Heart left ventricle (tissue), 16 donors: ENCODE data around the gene AIG1. TPM values are rescaled to one million over a fixed set of nuclear protein-coding genes. Genes with fewer than 3 reads are reported as not detected.

Experiments used
- ATAC-seq, 4 donors: fragments of 200-7000 bp; cut with Tn5 transposase; one replicate each; pipeline ENCODE4 v1.9.1; 2020 to 2022; ENCODE audit warnings: moderate library complexity in 4 of 4, mild to moderate bottlenecking in 3 of 4, moderate number of reproducible peaks in 1 of 4
- DNase-seq, 5 donors: peaks; one replicate each; pipeline ENCODE4 v3.0.0-alpha.2; 2020
- H3K27ac ChIP-seq, 12 donors: fragments of 200-600 bp; sonication (generic) in 4 of 12; one replicate each; pipeline versions ENCODE4 v1.5.0 to v1.8.0; 2016 to 2022; ENCODE audit warnings: mild to moderate bottlenecking in 2 of 12
- H3K27me3 ChIP-seq, 9 donors: fragments of 200-600 bp; sonication (generic) in 2 of 9; one replicate each; pipeline versions ENCODE4 v1.5.1 to v1.8.0; 2016 to 2022; ENCODE audit warnings: mild to moderate bottlenecking in 3 of 9
- H3K36me3 ChIP-seq, 9 donors: fragments of 200-600 bp; sonication (generic) in 2 of 9; one replicate each; pipeline versions ENCODE4 v1.5.0 to v1.8.0; 2018 to 2022; ENCODE audit warnings: mild to moderate bottlenecking in 2 of 9
- H3K4me1 ChIP-seq, 12 donors: fragments of 200-600 bp; sonication (generic) in 4 of 12; one replicate each; pipeline versions ENCODE4 v1.5.0 to v1.8.0; 2016 to 2022; ENCODE audit warnings: mild to moderate bottlenecking in 3 of 12
- H3K4me3 ChIP-seq, 12 donors: fragments of 200-600 bp; sonication (generic) in 4 of 12; one replicate each; pipeline versions ENCODE4 v1.5.0 to v1.8.0; 2017 to 2022; ENCODE audit warnings: mild to moderate bottlenecking in 9 of 12, moderate library complexity in 4 of 12
- H3K9me3 ChIP-seq, 12 donors: fragments of 200-600 bp; sonication (generic) in 4 of 12; one replicate each; pipeline versions ENCODE4 v1.5.0 to v1.8.0; 2016 to 2022; ENCODE audit warnings: mild to moderate bottlenecking in 1 of 12
- POLR2A ChIP-seq, 2 donors: fragments of 450-650 bp; IDR thresholded peaks; one replicate each; pipeline ENCODE4 v1.6.1; 2017; ENCODE audit warnings: antibody characterized with exemption in 2 of 2, mild to moderate bottlenecking in 2 of 2, moderate library complexity in 2 of 2
- WGBS, 4 donors: extraction: QIAGEN DNeasy Blood & Tissue Kit in 2 of 4; methylation state at CpG; one replicate each; pipeline versions ENCODE4 v1.1.5 to v1.1.7; 2013 to 2018; 5-methylcytosine and 5-hydroxymethylcytosine counted together
- intact Hi-C, 10 donors: fragments of 100-400 bp; cut with DNase I; formaldehyde crosslinking; loops; one replicate each; pipeline versions ENCODE4 v1.11.1 to v1.14.2; 2022
- polyA plus RNA-seq, 2 donors: library from polyadenylated mRNA; stranded (reverse); fragments of 200-250 nt; gene quantifications; one replicate each; pipeline ENCODE4 v1.2.3, GENCODE V29; 2013
- total RNA-seq, 9 donors: library from RNA; depleted of rRNA in 2 of 9; stranded (reverse); fragments of >200 nt in 2 of 9; fragmentation: NEBNext Ultra II Directional in 3 of 9; extraction: Animal tissue kit (Norgen Biotek cat#: 25700) in 3 of 9; gene quantifications; one replicate each; pipeline versions ENCODE4 v1.1.0 to v1.2.4, GENCODE V29; 2016 to 2023
- TF ChIP-seq, protein P1 (sequence below), 12 donors: fragments of 200-600 bp; sonication (generic) in 4 of 12; IDR thresholded peaks; one replicate each; pipeline versions ENCODE4 v1.5.0 to v1.8.0; 2018 to 2022; ENCODE audit warnings: antibody characterized with exemption in 12 of 12, mild to moderate bottlenecking in 5 of 12
- donor health status: ischemic (EF 13 %, LVEDD 7.1; RV severe dilation, severe dysfunction).
- donor health status: healthy with polysubstance abuse.
- donor health status: DM: no; HTN: yes; CAD: no.
- donor health status: DM: no; HTN: no; CAD: no.
- donor health status: ischemic (EF 25% LVEDD 6.9; RV normal size, moderate dysfunction).
- donor health status: ischemic (EF 25% LVEDD 5.7; RV mildly dilated, moderate dysfunction).
- donor health status: healthy.
- donor health status: DM: yes; HTN: yes; CAD: no.
- donor health status: ischemic (EF 35%, LVEDD 5.7; RV mildly dilated, moderate dysfunction).
- donor health status: nonischemic (EF 11% LVEDD 7.7; RV severe dilation, severe dysfunction).
- donor health status: DM: yes; HTN: yes; CAD: no.
- donor health status: PGD.
- donor health status: ischemic (EF 29% LVEDD 5.4; RV normal size, mild dysfunction).
- donor health status: nonischemic (EF 23%, LVEDD 6.1; RV moderate dilation, normal function).

The AIG1 gene
- total and polyA plus RNA-seq, 11 donors = 18.1 to 101 (median 64.0) TPM

DNA sequence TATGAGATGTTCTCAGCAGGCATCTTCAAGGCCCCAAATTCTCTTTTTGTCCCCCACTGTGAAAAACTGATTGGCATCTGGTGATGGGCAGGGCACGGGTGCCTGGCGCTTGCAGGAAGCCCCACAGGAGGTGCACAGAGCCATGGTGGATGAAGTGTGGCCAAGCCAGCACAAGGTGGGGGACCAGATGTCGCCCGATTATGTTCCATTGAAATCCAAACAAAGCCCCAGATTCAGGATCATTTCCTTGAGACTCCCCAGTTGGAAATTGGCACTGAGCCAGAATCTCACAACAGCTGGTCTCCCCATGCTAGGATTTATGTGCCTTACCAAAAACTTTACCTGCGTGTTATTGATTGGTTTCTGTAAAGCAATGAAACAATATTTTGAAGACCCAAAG lies 203.7 kb downstream of the AIG1 start:
- intact Hi-C loops = no loop called here
- 83 to 90% (median 87%) methylated on average over 5 of the region's 5 CpGs for WGBS, 4 donors
- no peak for ATAC-seq

DNA sequence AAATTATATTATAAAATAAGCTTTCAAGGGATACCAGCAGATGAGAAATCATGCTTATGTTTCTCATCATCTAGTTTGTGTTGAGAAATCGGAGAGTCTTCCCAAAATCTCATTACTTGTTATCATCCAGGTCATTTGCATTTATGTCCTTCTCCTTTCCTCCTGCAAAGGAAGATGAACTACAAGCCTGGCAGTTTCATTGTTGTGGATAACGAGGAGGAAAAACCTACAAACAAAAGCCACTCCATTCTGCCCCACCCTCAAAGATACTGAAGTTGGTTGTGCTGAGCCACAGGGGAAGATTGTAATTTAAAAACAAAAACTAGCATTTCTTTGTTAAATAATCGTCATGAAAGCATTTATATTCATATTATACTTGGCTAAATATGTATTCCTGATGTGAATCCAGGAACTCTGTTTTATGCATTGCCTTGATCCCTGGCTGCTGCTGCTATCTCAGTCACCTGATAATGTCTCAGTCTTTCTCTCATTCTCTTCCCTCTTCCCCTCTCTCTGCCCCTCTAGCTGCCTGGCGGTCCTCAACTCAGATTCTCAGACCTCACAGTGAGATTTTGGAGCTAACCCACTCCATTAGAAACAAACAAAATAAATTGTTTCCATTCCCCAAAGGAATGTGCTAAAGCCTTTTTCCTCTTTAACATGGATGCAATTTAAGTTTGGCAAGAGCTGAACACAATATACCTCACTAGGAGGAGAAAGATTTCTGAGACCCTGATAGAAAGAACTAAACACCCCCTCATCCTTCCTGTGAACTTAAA lies 204.5 kb downstream of the AIG1 start:
- TF ChIP-seq, protein P1, sequence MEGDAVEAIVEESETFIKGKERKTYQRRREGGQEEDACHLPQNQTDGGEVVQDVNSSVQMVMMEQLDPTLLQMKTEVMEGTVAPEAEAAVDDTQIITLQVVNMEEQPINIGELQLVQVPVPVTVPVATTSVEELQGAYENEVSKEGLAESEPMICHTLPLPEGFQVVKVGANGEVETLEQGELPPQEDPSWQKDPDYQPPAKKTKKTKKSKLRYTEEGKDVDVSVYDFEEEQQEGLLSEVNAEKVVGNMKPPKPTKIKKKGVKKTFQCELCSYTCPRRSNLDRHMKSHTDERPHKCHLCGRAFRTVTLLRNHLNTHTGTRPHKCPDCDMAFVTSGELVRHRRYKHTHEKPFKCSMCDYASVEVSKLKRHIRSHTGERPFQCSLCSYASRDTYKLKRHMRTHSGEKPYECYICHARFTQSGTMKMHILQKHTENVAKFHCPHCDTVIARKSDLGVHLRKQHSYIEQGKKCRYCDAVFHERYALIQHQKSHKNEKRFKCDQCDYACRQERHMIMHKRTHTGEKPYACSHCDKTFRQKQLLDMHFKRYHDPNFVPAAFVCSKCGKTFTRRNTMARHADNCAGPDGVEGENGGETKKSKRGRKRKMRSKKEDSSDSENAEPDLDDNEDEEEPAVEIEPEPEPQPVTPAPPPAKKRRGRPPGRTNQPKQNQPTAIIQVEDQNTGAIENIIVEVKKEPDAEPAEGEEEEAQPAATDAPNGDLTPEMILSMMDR (IDR thresholded peaks at IDR 0.05) = no peak
- no peak for TF ChIP-seq POLR2A (IDR thresholded peaks at IDR 0.05)
- H3K4me1 ChIP-seq = peaks cover 0 to 17% (median under 1%) of the 10 kb centered on the region in 12 donors
- no peak overlapping the region for H3K4me3 ChIP-seq
- ATAC-seq = no peak
- no peak overlapping the region for H3K27ac ChIP-seq
- no peaks in the 10 kb centered on the region for H3K27me3 ChIP-seq
- DNase-seq = no peak
- intact Hi-C loops = no loop called here
- H3K36me3 ChIP-seq = no peaks in the 10 kb centered on the region
- WGBS, 4 donors = 58 to 75% (median 65%) methylated on average over 4 of the region's 4 CpGs
- H3K9me3 ChIP-seq = no peaks in the 10 kb centered on the region

More for the DNA sequence above, 203.7 kb downstream of the AIG1 start:
- peaks cover 0 to 2% (median 0%) of the 10 kb centered on the region in 12 donors for H3K9me3 ChIP-seq
- H3K36me3 ChIP-seq = no peaks in the 10 kb centered on the region
- no peak overlapping the region for H3K27ac ChIP-seq
- H3K4me3 ChIP-seq = no peak overlapping the region
- H3K4me1 ChIP-seq = peaks cover 0 to 17% (median 0%) of the 10 kb centered on the region in 12 donors
- DNase-seq = no peak
- no peaks in the 10 kb centered on the region for H3K27me3 ChIP-seq
- TF ChIP-seq POLR2A (IDR thresholded peaks at IDR 0.05) = no peak
- TF ChIP-seq, protein P1 (IDR thresholded peaks at IDR 0.05) = no peak

DNA sequence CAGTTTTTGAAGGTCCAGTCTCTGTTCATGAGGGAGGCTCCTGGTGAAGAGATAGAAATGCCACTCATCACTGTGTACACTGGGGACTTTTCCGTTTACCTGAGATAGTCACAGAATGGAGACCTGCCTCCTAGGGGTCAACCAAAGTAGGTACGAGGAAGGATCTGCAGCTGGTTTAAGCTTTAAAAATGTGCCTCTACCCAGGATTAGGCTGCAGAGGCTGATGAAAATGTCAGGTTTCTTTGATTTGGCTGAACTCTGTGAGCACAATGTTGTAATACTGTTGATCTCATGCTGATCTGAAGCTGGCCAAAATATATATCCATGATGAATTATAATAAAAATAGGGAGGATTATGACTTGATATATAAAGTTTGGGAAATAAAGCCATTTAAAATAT lies 207.1 kb downstream of the AIG1 start:
- ATAC-seq = no peak
- no peak overlapping the region for H3K4me3 ChIP-seq
- no peak overlapping the region for H3K27ac ChIP-seq
- peaks cover 0 to 29% (median 9%) of the 10 kb centered on the region in 12 donors for H3K4me1 ChIP-seq
- no peak for TF ChIP-seq POLR2A (IDR thresholded peaks at IDR 0.05)
- TF ChIP-seq, protein P1 (IDR thresholded peaks at IDR 0.05) = no peak
- H3K9me3 ChIP-seq = no peaks in the 10 kb centered on the region
- no peak for DNase-seq
- H3K27me3 ChIP-seq = no peaks in the 10 kb centered on the region
- 65 to 100% (median 90%) methylated on average over 2 of the region's 2 CpGs for WGBS, 4 donors
- intact Hi-C loops = no loop called here
- no peaks in the 10 kb centered on the region for H3K36me3 ChIP-seq

DNA sequence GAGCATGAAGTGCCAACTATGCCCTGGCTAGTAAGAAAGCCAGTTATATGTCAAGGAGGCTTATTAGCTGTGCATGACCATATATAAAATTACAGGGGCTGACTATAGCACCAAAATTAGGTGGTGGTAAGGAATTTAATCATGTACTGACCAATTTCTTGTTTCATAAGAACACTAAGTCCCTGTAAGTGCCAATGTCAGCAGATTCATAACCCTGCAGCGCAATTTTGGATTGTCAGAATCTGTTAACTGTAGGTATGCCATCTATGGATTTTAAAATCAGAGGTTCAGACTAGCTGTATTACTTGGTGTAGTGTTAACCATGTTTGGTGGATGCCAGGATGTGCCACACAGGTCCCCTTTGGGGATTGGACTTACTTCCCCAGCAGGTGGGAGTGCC lies 207.8 kb downstream of the AIG1 start:
- Histone ChIP-seq H3K9me3 (no peaks in the 10 kb centered on the region), H3K27me3 (no peaks in the 10 kb centered on the region), H3K4me1 (peaks cover 0 to 29% (median 9%) of the 10 kb centered on the region in 12 donors), H3K27ac (no peak overlapping the region), H3K36me3 (no peaks in the 10 kb centered on the region), H3K4me3 (no peak overlapping the region)
- intact Hi-C loops = no loop called here
- TF ChIP-seq, protein P1 (IDR thresholded peaks at IDR 0.05) = no peak
- no peak for TF ChIP-seq POLR2A (IDR thresholded peaks at IDR 0.05)
- 75 to 85% (median 80%) methylated on average over 1 of the region's 1 CpG for WGBS, 4 donors
- no peak for DNase-seq
- no peak for ATAC-seq
